CD4-positive, alpha-beta T cell treated with Interleukin-12 subunit alpha and Interleukin-12 subunit beta, for 1 hour (primary cell): ENCODE results near the gene NEK4.
A peak's percentile ranks its signal among the peaks of the same experiment; 100 is the strongest.

Source experiments
- DNase-seq: peaks from one replicate; pipeline ENCODE4 v3.0.0-alpha.2; 2020

The NEK4 gene

DNA sequence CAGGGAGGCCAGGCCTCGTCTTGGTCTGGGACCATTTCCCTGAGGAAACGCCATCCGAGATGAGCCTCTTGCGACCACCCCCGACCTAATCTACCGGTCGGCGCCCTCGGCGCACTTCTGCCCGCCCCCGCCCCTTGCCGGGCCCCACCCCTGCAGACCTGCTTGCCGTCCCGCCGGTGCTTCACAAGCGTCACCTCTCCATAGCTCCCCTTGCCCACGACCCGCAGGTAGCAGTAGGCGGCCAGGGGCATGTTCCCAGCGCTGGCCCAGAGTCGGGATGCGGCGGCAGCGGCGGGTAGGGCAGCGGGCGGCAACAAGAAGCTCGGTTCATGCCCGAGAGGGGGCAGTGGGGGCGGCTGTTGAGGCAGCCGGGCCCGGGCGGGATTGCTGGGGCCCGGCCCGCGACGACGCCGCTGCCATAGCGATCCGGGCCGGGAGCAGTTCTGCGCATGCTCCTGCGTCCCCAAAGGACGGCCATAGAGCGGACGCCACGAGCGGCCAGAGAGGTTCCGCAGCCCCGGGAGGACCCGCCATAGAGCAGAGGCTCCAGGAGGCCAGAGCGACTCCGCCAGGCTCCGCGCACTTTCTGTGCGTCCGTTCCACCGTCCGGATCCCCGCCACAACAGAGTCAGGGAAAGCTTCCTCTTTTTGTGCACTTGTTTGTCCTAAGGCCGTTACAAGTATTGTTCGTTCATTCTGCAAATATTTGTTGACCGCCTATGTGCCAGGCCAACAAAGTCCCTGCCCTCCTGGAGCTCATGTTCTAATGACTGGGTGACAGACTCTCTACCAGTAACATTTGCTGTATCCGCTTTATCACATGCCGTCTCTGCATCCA, at the start of gene NEK4:
Gene NEK4 (minus strand): TSS at position 445 of the 838 bp plus-strand sequence. CDS start 194 bp downstream, at position 251.
- peak; percentile 88 for DNase-seq

DNA sequence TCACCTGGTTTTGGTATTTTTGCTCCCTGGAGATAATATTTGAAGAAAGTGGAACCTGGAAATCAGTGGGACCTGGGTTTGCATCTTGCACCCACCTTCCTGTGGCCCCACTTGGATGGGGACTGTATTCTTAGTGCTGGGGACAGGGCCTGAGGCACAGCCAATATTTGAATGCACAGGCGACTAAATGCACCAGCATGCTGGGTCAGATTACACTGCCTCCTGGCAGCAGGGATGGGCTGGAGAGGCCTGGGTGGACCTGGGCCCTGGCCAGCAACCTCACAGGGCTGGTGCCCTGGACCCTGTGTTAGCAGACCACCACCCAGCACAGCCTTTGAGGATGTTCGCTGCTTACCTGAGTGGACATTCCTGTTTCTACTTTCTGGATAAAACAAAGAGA, 49.2 kb upstream of the NEK4 start:
- no peak for DNase-seq

DNA sequence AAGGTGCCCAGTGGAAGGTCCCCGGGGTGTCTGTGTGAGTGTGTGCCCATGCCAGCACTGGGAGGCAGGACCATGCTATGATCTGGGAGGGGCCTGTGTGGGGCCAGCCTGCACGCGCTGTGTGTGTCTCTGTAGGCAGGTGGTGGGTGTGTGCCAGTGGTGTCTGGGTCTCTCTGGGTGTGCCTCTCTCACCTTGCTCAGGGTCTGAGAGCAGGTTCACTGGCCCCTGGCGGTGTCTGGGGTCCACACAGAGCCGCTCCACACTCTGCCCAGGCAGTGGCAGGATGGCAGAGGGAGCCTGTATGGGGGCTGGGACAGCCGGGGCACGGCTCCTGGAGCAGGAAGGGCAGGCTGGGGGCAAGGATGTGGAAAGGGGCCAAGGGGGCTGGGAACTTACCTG, 47.1 kb upstream of the NEK4 start:
- no peak for DNase-seq

DNA sequence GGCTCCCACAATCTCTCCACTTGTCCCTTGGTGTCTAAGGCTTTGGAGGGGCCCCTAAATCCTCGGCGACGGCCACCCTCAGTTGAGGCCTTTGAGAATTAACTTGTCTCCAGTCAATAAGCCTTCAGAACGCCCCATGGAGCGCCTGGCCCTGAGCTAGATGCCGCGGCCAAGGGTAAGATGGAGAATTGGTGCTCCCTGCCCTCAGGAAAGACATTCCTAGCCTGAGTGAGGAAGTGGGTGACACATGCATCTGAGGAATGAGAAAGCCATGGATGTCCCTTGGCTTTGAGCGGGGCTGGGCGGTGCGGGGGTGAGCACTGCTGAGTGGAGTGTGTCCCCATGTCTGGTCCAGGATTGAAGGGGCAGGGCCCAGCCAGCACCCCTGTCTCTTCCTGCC, 46.5 kb upstream of the NEK4 start:
- DNase-seq = no peak

DNA sequence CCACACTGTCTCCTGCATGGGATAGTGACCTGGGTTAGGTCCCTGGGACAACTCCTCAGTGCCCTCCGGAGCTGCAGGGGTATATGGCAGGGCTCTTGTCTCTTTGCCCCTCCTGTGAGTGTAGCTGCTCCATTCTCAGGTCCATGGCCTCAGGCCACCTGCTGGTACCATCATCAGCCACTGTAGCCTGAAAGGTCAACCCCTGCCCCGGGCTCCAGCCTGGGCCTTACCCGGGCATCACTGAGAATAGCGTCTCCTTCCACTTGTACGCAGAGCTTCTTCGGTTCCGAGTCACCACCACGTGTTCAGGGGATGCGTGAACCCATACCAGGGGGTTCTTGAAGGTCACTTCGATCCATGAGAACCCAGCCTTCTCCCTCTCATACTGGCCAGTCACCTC, 45.9 kb upstream of the NEK4 start:
- DNase-seq = no peak

DNA sequence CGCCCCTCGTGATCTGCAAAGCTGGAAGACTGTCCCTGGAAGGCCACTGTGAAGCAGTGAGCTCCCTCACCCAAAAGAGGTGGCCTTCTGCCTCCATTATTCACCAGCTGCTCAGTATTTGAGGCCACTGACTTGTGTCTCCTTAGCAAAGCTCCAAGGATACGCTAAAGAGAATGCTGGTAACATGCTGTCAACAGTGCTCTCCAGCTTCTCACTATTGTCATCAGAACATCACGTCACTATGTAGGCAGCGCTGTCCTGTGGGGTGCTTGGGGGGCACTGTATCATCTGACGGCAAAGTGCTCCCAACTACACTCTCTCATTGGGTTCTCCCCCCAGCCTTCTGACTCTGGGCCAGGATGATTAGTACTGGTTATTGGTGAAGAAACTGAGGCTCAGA, 45.5 kb upstream of the NEK4 start:
- DNase-seq = no peak

DNA sequence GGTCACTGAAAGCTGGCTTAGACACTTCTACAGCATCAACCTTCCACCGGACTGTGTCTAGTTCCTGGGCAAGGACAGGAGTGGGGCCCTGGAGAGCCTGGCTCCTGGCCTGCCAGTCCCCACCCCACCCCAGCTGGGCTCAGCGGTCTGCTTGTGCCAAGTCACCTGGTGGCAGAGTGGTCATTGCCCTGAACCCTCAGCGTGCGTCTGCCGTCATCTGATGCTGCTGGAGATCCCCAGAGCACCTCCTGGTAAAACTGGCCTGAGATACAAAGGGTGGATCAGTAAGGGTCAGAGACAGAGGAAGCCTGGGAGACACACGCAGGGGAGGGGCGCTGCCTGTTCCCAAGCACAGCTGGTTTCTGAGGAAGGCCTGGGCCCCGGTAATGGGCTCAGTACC, 43.1 kb upstream of the NEK4 start:
- no peak for DNase-seq

DNA sequence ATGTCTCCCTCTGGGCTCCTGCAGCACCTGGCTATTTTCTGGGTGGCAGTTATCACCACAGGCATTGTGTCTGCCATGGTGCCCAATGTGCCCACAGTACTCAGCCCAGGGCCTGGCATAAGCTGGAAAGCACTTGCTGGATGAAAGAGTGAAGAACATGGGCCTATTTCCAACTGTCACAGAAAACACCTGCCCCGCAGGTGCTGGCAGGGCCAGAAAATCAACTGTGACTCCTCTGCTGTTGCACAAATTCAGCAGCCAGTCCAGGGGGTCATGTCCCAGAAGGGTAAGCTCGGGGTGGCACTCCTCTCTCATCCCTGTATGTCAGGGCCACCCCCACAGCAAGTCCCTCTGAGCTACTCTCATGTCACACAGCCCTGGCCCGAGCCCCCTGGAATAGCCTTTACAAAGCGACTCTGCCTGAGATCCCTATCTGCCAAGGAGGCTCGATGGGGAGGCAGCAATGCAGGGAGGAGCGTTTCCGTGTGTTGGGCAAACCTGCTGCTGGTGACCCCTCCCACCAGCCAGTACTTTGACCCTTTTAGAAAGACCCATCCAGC, 40.8 kb upstream of the NEK4 start:
- DNase-seq = no peak

DNA sequence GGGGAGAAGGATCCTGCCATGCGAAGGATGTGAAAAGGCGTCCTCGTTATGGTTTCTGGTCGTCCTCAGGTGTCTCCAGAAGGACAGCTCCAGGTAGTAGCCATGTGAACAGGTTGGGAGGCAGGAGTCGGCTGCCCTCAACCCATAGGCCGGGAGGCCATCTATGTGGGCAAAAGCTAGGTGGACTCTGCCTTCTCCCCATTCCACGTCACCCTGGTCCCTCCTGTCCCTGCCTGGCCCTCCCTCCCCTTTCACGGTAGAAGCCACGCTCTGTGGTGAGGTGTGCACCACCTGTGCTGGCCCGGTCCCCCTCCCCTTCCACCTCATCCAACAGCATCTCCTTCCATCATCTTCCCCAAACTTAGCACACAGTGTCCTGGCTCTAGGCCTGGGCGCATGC, 40.2 kb upstream of the NEK4 start:
- DNase-seq = no peak

DNA sequence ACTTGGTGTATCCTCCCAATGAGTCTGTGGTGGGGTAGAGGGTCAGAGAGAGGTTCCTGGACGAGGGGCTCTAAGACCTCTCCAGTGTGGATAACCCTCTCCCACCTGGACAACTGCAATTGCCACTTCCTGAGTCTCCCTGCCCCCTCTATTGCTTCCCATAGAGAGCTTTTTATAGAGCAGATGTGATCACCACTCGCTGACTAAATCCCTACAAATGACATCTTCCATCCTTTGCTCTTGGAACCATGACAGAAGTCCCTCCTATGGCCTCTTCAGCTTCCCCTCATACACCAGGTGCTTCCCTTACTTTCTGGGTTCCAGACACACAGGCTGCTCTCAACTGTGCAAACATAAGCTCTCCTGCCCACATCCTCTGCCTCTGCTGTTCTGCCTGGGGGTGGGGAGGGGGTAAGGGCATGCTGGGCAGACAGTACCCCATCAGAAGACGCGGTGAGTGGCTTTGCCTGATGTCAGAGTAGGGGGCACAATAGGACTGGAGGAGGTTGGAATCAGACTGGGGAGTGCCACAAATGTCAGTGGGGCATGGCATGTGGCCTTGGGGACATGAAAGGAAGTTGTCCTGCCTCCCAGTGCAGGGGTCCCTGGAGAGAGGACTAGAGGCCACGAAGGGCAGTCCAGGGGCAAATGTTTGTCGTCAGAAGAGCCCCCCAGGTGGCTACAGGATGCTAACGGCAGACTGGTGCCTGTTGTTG, 39.1 kb upstream of the NEK4 start:
- DNase-seq = no peak

DNA sequence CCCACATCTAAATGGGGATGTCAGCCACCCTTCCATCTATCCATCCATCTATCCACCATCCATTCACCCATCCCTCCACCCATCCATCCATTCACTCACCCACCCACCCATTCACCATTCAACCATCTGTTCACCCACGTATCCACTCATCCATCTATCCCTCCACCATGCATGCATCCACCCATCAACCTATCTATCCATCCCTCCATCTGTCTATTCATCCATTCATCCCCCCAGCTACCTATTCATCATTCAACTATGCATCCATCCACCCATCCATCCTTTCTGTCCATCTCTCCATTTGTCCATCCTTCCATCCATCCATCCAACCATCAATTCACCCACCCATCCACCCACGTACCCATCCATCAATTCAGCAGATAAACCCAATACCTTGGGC, 38.4 kb upstream of the NEK4 start:
- no peak for DNase-seq

DNA sequence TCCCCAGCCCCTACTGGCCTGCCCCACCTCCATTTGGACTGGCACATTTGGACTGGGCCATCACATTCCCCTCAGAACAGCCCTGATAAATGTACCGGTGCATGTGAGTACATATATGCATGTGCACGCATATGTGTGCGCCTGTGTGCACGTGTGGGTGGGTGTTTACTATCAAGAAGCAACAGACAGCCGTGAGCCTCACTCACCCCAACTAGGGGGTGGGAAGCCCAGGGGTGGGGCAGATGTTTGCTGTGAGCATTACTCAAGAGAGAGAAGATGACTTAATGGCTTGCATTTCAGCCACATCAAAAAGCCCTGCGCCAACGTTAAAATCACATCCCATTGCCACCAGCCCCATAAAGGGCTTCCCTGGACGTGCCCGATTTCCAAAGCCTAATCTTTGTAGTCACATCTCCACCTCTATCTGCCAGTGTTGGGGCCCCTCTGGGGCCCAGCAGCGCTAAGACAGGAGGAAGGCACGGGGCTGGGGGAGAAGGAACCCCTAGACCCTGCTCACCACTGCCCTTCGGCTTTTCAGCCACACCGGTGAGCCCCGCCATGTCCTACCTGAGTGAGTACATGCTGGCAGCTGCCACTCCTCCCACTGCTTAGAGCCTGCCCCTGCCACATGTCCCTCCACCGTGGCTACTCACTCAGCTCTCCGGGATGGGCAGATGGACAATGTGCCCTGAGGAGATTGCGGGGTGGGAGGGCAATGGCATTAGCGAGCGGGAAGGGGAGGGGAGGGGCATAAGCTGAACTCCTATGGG, 34.7 kb upstream of the NEK4 start:
- no peak for DNase-seq

DNA sequence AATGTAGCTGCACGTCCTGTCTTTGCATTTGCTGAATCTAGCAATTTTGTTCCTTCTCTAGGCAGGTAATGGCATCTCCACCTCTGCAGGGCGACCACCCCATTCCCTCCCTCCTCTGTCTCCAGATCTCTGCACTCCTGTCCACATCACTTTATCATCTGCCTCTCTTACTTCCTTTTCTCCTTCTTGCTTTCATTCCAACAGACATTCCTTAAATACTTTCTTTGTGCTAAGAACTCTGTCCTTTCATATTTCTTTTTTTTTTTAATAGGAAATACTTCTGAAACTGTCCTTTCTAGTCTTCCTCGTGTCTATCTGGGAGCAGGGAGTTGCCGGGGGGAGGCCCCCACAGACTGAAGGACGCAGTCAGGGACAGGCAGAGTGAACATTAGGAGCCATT, 31.1 kb upstream of the NEK4 start:
- no peak for DNase-seq

DNA sequence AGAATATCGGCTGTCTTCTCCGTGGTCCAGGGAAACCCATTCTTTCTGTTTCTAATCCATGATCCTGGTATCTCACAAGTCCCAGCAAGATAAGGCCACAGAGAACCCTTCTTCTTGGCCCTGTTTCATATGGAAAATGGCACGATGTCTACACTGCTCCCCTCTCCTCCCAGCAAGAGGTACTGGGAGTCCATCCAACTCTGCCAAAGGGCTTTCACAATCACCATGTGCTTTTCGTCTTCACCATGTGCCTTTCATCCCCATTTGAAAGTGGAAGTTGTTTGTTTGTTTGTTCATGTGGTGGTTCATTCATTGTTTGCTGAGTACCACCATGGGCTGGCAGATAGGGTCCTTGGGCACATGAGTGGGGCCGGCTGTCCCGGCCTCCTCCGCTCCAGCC, 29.3 kb upstream of the NEK4 start:
- DNase-seq = no peak

DNA sequence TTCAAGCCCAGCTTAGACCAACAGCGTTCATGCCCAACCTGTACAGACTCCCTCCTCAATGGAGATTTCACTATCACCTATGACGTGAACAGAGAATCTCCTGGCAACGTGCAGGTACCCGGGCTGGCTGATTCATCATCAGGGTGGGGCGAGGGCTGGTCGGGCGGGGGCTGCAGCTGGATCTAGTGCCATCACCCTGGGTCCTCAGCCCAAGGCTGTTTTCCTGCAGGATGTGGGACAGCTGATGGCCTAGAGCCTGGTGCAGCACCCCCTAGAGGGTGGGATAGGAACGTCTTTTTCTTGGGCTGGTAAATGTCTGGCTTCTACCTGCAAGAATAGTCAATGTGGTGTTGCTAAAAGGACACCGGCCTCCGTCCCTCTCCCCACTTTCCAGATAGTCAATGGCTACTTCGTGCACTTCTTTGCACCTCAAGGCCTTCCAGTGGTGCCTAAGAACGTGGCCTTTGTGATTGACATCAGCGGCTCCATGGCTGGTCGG, 28.3 kb upstream of the NEK4 start:
- DNase-seq = peak; percentile 7

DNA sequence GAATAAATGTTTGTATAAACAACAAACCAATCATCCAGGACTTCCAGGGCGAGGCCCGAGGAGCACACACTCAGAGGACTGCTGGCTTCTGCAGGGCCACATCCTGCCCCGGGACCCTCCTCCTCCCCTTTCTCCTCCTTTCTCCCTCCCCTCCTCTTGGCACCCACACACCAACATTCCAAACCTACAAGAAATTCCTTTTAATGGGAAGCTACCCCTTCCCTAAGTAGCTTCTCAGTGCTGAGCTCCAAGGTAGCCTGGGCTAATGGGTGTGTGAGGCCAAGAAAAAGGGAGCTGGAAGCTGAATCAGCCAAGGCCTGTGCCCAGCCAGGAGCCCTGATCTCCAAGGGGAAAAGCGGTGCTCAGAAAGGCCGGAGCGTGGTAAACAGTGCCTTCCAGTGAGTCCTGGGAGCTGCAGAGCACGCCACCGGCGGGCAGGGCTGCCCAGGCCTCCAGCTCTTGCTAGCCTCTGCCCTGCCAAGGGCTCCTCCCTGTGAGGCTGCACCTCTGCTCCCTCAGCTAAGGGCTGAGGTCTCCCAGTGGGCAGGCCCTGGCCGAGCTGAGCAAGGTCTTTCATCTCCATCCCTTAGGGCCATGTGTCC, 27.7 kb upstream of the NEK4 start:
- DNase-seq = no peak

DNA sequence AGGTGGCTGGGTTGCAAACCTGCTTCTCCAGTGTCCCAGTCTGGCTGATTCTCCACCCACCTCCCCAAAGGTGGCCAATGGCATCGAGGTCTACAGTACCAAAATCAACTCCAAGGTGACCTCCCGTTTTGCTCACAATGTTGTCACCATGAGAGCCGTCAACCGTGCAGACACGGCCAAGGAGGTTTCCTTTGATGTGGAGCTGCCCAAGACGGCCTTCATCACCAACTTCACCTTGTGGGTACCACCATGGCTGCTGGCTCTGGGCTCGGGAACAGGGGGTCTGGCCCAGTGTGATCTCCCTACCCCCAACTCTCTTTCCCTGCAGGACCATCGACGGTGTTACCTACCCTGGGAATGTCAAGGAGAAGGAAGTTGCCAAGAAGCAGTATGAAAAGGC, 25.7 kb upstream of the NEK4 start:
- DNase-seq = no peak

DNA sequence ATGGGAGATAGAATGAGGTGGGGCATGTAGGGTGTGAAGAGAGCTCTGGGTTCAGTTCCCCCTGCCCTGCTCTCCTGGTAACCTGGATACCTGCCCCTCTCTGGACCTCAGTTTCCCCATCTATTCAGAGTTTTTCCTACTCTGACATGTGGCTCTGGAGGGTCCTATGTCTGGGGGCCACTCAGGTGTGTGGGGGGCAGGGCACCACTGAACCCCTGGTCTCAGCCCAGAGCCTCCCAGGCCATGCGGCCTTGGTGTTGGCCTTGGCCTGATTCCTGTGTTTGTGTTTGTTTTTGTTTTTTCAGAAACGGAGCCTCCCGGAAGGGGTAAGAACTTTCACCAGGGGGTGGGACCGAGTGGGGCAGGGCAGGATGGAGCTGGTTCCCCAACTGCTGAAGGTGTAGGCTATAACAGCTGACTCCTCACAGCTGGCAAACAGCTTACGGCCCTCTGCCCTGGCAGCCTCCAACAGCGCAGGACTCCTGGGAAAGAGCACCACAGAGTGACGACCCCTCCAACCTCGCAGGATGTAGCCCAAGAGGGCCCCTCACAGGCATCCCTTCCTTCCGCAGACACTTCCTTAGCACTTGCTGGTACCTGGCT, 24.7 kb upstream of the NEK4 start:
- DNase-seq = no peak

DNA sequence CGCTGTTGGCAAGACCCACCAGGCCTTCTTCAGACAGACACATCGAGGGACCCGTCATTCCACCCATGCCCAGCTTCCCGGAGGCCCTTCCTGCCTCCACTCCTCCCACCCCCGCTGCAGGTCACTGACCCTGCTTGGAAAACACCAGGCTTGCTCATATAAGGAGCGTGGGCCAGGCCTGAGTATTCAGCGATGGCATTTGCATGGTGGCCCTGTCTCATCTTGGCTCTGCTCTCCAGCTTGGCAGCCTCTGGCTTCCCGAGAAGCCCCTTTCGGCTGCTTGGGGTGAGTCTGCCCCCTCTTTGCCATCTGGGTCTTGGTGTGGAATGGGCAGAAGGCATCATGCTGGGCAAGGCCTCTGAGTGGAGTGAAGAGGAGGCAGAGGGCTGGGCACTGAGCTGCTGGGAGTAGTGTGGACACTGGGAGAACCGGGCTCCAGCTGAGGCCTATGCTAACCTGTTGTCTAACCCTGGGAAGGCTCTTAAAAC, 23.9 kb upstream of the NEK4 start, which contains the start of gene ITIH3:
Gene ITIH3 (plus strand): TSS at position 185 of the 488 bp plus-strand sequence. CDS start 8 bp downstream, at position 193.
- DNase-seq = no peak

DNA sequence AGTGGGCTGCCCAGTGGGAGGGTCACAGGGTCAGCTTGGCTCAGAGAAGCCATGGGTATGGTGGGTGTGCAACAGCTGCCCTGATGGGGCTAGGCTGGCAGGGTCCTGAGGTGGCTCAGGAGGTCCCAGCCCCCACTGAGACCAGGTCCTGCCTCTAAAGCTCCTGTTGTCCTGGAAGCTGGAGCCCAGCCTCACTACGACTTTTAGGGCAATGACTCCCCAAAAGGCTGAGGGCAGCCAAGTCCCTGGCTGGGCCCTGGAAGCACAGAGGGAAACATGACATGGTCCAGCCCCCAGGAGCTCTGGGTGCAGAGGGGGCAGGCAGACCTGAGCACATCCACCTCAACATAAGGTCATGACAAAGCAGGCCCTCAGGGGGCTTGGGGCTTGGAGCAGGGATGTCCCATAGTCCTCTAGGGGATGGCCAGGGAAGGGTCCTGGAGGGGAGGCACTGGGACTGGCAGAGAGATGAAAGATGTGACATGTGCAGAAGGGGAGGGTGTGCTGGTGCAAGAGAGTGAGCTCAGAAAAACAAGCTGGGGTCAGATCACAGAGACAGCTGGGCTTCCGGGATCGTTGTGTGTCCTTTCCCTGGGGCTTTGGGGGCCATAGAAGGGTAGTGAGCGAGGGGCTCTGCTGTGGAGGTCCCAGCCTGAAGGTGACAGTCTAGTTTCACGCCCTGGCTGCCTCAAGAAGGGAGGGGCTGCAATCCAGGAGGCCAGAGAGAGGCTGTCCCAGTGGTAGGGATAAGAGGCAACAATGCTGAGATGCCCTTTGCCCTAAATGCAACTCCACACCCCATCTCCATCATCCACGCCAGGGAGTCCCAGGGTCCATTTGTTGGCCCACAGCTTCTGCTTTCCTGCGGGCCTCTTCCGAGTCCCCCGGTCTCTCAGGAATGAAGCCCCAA, 23.2 kb upstream of the NEK4 start:
- DNase-seq = no peak
